Mucosa of descending colon (tissue), 3 donors: ENCODE measurements around the gene SSNA1. TPM values are rescaled to one million over a fixed set of nuclear protein-coding genes. Genes with fewer than 3 reads are reported as not detected.

Experiments
- ATAC-seq: fragments of 200-7000 bp; cut with Tn5 transposase; one replicate; pipeline ENCODE4 v1.9.1; 2020; ENCODE audit warnings: mild to moderate bottlenecking, moderate library complexity
- DNase-seq, 3 donors: peaks; one replicate each; pipeline ENCODE4 v3.0.0-alpha.2; 2020
- H3K36me3 ChIP-seq: fragments of 200-600 bp; one replicate; pipeline ENCODE4 v1.8.0; 2021; ENCODE audit warnings: low read depth, mild to moderate bottlenecking
- H3K4me1 ChIP-seq: fragments of 200-600 bp; one replicate; pipeline ENCODE4 v1.8.0; 2021; ENCODE audit warnings: low read depth, mild to moderate bottlenecking
- H3K4me3 ChIP-seq: fragments of 200-600 bp; one replicate; pipeline ENCODE4 v1.8.0; 2021; ENCODE audit warnings: mild to moderate bottlenecking
- H3K9me3 ChIP-seq: fragments of 200-600 bp; one replicate; pipeline ENCODE4 v1.8.0; 2021; ENCODE audit warnings: mild to moderate bottlenecking
- intact Hi-C, 2 donors: fragments of 100-400 bp; cut with DNase I in 1 of 2; cut with micrococcal nuclease in 1 of 2; formaldehyde crosslinking; loops; one replicate each; pipeline versions ENCODE4 v1.11.0 to v1.11.1; 2022; cut with DNase I, micrococcal nuclease
- total RNA-seq, 3 donors: library from RNA; stranded (reverse); fragmentation: NEBNext Ultra II Directional in 2 of 3; extraction: Animal tissue kit (Norgen Biotek cat#: 25700) in 2 of 3; gene quantifications; one replicate each; pipeline versions ENCODE4 v1.2.1 to v1.2.4, GENCODE V29; 2021 to 2023
- TF ChIP-seq, protein P1 (sequence below): fragments of 200-600 bp; IDR thresholded peaks from one replicate; pipeline ENCODE4 v1.8.0; 2022; ENCODE audit warnings: antibody characterized with exemption, mild to moderate bottlenecking
- donor health status: DM: no; HTN: no; CAD: no; lungs with moderate emphysema.
- donor health status: DM: no; HTN: no; CAD: no.
- donor health status: DM: no; HTN: yes; CAD: no.

Gene SSNA1
- total RNA-seq, 3 donors from 2014 or later, result 56.7 to 71.1 (median 64.0) TPM

DNA sequence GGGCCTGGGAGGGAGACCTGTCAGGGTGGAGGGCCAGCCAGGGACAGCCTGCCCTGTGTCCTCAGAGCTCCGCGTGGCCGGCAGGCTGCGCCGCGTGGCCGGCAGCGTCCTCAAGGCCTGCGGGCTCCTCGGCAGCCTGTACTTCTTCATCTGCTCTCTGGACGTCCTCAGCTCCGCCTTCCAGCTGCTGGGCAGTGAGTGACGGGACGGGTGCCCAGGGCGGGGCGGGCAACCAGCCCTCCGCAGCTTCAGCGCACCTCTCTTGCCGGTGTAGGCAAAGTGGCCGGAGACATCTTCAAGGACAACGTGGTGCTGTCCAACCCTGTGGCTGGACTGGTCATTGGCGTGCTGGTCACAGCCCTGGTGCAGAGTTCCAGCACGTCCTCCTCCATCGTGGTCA, 44.0 kb downstream of the SSNA1 start:
- intact Hi-C loops, result no loop called here
- peak in 1 of 3 donors; percentile 41 for DNase-seq
- H3K4me1 ChIP-seq, result peaks cover 32% of the 10 kb centered on the region

DNA sequence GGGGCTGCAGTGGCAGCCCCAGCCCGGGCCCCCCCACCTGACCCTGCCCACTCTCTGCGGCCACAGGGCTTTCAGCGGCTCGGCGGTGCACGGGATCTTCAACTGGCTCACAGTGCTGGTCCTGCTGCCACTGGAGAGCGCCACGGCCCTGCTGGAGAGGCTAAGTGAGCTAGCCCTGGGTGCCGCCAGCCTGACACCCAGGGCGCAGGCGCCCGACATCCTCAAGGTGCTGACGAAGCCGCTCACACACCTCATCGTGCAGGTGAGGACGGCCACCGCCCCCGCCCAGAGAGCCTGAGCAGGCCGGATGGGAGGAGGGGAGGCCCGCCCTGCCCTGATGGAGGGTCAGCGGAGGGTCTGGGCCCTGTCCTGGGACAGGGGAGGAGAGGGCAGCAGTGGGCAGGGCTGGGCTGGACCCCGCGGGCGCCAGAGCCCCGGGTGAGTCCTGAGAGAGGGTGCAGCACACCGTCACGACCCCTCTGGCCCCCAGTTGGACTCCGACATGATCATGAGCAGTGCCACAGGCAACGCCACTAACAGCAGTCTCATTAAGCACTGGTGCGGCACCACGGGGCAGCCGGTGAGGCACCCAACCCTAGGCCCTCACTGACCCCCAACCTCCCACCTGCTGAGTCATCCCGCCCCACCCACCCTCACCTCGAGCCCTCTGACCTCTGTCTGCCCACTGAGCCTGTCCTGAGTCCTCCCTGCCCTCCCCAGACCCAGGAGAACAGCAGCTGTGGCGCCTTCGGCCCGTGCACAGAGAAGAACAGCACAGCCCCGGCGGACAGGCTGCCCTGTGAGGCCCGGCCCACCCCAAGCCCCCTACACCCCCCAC, 44.9 kb downstream of the SSNA1 start:
- H3K4me3 ChIP-seq, result no peak overlapping the region
- intact Hi-C loops, result no loop called here

More for the DNA sequence above, 44.0 kb downstream of the SSNA1 start:
- TF ChIP-seq, protein P1, sequence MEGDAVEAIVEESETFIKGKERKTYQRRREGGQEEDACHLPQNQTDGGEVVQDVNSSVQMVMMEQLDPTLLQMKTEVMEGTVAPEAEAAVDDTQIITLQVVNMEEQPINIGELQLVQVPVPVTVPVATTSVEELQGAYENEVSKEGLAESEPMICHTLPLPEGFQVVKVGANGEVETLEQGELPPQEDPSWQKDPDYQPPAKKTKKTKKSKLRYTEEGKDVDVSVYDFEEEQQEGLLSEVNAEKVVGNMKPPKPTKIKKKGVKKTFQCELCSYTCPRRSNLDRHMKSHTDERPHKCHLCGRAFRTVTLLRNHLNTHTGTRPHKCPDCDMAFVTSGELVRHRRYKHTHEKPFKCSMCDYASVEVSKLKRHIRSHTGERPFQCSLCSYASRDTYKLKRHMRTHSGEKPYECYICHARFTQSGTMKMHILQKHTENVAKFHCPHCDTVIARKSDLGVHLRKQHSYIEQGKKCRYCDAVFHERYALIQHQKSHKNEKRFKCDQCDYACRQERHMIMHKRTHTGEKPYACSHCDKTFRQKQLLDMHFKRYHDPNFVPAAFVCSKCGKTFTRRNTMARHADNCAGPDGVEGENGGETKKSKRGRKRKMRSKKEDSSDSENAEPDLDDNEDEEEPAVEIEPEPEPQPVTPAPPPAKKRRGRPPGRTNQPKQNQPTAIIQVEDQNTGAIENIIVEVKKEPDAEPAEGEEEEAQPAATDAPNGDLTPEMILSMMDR, result no peak
- ATAC-seq, result peak; percentile 21
- Histone ChIP-seq H3K4me3 (no peak overlapping the region), H3K9me3 (no peaks in the 10 kb centered on the region), H3K36me3 (no peaks in the 10 kb centered on the region)

DNA sequence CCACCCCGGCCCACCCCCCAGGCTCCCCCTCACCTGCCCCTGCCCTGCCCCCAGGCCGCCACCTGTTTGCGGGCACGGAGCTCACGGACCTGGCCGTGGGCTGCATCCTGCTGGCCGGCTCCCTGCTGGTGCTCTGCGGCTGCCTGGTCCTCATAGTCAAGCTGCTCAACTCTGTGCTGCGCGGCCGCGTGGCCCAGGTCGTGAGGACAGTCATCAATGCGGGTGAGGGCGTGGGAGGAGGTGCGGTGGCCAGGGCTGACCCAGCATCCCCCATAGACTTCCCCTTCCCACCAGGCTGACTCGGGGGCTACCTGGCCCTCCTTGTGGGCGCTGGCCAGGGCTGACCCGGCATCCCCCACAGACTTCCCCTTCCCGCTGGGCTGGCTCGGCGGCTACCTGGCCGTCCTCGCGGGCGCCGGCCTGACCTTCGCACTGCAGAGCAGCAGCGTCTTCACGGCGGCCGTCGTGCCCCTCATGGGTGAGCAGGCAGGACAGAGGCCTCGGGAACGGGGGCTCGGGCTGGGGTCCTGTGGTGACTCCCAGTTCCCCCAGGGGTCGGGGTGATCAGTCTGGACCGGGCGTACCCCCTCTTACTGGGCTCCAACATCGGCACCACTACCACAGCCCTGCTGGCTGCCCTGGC, 45.7 kb downstream of the SSNA1 start:
- ATAC-seq (no peak), DNase-seq (no peak)
- H3K4me1 ChIP-seq, result peaks cover 37% of the 10 kb centered on the region
- no peaks in the 10 kb centered on the region for H3K9me3 ChIP-seq
- TF ChIP-seq, protein P1, result no peak
- H3K36me3 ChIP-seq, result no peaks in the 10 kb centered on the region
- intact Hi-C loops, result no loop called here
- H3K4me3 ChIP-seq, result no peak overlapping the region

More for the DNA sequence above, 44.9 kb downstream of the SSNA1 start:
- Histone ChIP-seq H3K36me3 (no peaks in the 10 kb centered on the region), H3K4me1 (peaks cover 34% of the 10 kb centered on the region), H3K9me3 (no peaks in the 10 kb centered on the region)
- ATAC-seq (peak; percentile 13), DNase-seq (peak in 1 of 3 donors; percentile 26)
- TF ChIP-seq, protein P1, result no peak

DNA sequence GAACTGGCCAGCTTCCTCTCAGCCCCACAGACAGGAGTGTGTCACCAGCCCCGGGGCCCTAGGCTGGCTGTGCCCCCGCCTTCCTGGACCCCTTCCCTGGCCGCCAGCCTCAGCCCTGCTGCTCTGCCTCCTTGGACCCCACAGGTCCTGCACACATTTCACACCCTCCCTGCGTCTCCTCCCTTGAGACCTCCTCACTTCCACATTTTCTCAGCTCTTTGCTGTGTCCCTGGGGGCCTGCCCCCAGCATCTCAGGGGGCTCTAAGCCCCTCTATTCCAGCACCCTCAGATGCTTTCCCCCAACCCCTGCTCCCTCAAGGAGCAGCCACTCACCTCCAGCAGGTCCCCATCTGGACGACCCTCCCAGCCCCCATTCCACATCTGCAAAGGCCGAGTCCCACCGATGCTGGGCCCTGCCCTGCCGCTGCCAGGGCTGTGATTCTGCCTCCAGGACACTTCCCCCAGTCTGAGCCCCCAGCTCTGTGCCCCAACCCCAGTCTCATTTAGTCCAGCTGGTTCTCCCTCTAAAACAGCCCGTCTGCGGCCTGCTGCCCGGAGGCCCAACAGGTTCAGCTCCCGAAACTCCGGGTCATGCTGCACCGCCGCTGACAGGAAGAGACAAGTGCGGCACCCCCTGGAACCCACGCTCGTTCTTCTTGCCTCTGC, 46.4 kb downstream of the SSNA1 start:
- Histone ChIP-seq H3K9me3 (no peaks in the 10 kb centered on the region), H3K4me3 (no peak overlapping the region), H3K36me3 (no peaks in the 10 kb centered on the region), H3K4me1 (peaks cover 43% of the 10 kb centered on the region)
- TF ChIP-seq, protein P1, result no peak
- no peak for DNase-seq
- intact Hi-C loops, result loop anchor here (5.0 kb wide), 1 partner anchor 118 kb away; no protein-coding TSS in a partner anchor
- no peak for ATAC-seq

DNA sequence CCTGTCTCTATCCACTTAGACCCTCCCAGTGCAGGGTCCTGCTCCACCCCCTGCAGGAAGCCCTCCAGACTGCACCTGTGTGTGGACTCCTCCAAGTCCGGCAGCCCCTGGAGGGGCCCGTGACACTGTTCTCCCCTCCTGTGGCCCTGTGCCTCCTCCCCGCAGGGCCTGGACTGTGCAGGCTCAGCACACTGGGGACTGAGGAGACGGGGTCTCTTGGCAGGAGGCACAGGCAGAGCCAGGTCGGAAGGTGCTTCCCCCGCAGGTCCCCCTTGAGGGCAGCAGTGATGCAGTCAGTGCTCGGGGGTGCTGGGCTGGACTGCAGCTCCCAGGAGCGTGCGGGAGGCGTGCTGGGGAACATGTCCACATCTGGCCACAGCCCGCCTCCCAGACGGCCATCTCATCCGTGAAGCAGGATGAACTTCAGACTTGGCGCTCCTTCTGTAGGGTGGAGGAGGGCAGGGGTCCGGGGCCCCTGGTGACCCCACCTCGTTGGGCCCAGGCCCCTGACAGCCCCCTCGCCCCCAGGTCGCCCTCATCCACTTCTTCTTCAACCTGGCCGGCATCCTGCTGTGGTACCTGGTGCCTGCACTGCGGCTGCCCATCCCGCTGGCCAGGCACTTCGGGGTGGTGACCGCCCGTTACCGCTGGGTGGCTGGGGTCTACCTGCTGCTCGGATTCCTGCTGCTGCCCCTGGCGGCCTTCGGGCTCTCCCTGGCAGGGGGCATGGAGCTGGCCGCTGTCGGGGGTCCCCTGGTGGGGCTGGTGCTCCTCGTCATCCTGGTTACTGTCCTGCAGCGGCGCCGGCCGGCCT, 47.2 kb downstream of the SSNA1 start:
- H3K4me3 ChIP-seq, result no peak overlapping the region
- H3K36me3 ChIP-seq, result no peaks in the 10 kb centered on the region
- H3K4me1 ChIP-seq, result peaks cover 41% of the 10 kb centered on the region
- DNase-seq (peak in 1 of 3 donors; percentile 19), ATAC-seq (no peak)
- H3K9me3 ChIP-seq, result no peaks in the 10 kb centered on the region
- intact Hi-C loops, result loop anchor here (5.0 kb wide), 1 partner anchor 118 kb away; no protein-coding TSS in a partner anchor
- TF ChIP-seq, protein P1, result no peak
